HG02763 (cell line): Measurements from ENCODE around the gene GKN2.

ENCODE experiments used
- ATAC-seq: cut with Tn5 transposase; IDR thresholded peaks from one replicate; pipeline ENCODE4 v1.9.1; 2021; ENCODE audit warnings: mild to moderate bottlenecking, moderate library complexity; ENCODE audit not compliant: unreplicated experiment

GKN2 gene

DNA sequence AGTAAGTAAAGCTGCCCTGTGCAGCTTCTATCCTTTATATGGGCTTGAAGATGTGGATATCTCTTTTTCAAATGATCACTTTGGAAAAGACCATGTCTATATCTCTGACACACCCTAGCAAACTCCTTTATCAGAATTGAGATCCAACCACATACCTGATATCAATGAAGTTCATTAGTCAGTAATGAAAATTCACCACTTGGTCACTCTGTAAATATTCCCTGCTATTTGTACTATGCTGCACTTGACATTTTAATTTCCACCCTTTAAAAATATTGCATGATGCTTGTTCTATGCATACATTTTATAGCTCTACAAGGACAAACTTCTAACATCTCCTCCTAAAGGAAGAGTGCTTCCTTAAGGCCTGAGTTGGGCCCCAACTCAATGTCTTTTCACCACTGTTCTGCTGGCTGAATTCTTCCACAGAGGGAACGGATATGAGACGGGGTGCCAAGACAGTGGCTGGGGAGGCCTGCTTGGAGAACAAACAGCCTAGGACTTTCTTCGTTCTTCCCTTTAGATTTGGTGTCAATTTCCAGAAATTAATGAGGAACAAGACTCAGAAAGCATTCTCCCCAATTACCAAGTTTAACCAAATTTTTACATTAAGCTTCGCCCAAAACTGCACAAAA is at the start of gene GKN2:
GKN2 (minus strand) TSS at position 7 of the 635 bp plus-strand sequence. CDS start 32 bp downstream, outside the sequence.
- no peak for ATAC-seq

- no peak for ATAC-seq
Measured at GRCh38 chr2:69001879-69002278, 49.2 kb upstream of the GKN2 start.

GRCh38 chr2:68997401-68997800 is 44.7 kb upstream of the GKN2 start:
- ATAC-seq = no peak

GRCh38 chr2:68995916-68996315 is 43.2 kb upstream of the GKN2 start:
- ATAC-seq = no peak

- no peak for ATAC-seq
Measured at GRCh38 chr2:68994864-68995263, 42.2 kb upstream of the GKN2 start.

GRCh38 chr2:68993660-68994059 is 41.0 kb upstream of the GKN2 start:
- ATAC-seq = no peak

- ATAC-seq = no peak
Measured at GRCh38 chr2:68992933-68993332, 40.2 kb upstream of the GKN2 start.

- no peak for ATAC-seq
Measured at GRCh38 chr2:68992341-68992740, 39.6 kb upstream of the GKN2 start.

- no peak for ATAC-seq
Measured at GRCh38 chr2:68989035-68989434, 36.3 kb upstream of the GKN2 start.

DNA sequence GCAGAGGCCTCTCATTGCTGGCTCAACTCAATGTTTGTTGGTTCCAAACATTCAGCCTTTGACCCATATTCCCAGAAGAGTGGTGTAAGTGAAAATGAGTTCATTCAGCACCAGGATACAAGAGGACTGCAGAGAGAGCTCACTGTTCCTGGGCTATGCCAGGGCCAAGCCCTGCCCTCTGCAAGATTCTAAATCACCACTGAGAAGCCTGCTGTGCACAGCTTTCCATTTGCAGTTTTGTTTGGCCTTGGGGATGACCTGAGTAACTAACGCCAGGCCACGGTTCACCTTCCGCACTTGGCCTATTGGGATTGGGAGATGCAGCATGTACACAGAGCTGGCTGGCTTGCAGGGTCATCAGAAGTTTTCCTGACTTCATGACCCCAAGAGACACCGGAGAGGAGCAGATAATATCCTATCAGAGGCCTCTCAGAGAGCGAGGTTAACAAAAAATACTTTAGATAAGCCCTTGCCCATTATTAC is 34.4 kb upstream of the GKN2 start:
- no peak for ATAC-seq

- ATAC-seq = no peak
Measured at GRCh38 chr2:68980956-68981355, 28.3 kb upstream of the GKN2 start.

DNA sequence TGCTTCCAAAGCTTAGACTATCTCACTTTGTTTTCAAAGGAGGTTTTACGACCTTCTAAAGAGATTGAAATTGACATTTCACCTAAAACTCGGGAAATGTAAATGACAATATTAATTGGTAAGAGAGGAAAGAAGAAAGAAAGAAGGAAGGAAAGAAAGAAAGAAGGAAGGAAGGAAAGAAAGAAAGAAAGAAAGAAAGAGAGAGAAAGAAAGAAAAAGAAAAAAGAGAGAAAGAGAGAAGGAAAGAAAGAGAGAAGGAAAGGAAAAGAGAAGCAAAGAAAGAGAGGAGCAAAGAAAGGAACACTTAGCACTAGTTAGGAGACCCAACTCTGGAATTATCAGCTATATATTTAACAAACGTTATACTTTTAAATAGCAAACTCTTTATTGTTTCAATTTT is 25.4 kb upstream of the GKN2 start:
- ATAC-seq = no peak

GRCh38 chr2:68977453-68977852 is 24.8 kb upstream of the GKN2 start:
- ATAC-seq = no peak

GRCh38 chr2:68975844-68976243 is 23.2 kb upstream of the GKN2 start:
- ATAC-seq = no peak

DNA sequence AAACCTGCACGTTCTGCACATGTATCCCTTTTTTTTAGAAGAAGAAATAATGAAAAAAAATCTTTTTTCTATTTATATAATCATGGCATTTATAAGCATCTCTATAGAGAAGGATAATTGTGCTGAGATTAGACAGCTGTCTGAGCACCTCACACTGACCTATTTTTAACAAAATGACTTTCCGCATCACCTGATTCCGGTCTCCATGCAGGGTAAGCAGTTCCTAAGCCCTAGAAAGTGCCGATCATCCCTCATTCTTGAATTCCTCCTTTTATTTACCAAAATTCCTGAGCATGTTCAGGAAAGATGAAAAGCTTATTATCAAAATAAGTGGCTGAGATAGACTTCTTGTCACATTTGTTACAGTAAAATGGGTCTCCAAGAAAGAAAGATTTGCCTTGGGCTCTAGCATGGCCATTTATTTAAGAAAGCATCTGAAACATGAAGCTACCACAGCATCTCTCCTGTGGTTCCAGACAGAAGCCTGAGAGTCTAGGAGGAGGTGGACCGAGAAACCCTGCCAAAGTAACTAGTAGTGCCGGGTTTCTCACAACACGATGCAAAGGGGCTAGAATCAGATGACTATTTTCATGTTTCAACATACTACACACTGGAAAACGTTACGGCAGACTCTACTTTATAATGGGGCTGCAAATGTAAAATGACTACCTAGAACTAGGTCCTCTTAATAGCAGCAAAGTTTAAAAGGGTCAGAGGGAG is 22.4 kb upstream of the GKN2 start:
- ATAC-seq = no peak

DNA sequence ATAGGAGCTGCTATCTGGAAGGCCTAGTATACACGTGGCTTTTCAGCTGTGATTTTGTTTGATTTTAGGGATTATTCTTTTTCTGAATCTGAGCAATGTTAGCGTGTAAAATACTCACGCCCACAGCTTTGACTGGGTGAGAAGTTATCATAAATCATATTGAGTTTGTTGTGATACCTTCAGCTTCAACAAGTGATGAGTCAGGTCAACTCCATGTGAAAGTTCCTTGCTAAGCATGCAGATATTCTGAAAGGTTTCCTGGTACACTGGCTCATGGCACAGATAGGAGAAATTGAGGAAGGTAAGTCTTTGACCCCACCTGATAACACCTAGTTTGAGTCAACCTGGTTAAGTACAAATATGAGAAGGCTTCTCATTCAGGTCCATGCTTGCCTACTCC is 21.6 kb upstream of the GKN2 start, which contains the start of gene GKN1:
GKN1 (plus strand) TSS at position 386 of the 400 bp plus-strand sequence. CDS start 42 bp downstream, outside the sequence.
- ATAC-seq = no peak

GRCh38 chr2:68971591-68972231 is 19.0 kb upstream of the GKN2 start:
- ATAC-seq = no peak

DNA sequence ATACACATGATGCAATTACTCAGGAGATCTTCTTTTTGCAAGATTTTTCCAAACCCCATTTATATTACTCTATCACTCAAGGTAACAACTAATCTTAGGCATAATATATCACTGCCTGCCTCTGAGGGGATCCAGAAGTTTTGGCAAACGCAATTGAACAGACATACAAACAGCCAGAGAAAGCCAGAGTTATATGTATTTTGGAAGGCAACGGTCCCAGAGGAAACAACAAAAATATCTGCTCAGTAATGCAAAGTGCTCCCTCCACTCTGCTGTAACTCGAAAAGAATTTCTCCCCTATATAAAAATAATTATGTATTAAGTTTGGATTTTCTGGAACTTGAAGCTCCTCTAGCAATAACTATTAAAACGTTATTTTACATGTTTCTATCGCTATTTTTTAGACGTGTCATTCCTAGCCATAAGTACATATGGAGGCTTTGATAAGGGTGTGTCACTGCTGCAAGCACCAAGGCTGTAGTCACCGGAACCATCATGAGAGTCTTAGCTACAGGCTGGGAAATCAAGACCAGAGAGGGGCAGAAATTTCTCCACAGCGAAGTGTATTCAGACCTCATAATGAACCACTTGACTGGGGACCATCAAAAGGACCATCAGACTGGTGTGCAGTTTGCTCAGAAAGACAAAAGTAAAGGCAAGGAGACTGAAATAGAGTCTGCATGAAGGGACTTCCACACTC is 18.0 kb upstream of the GKN2 start:
- ATAC-seq = no peak

GRCh38 chr2:68969736-68970490 is 17.2 kb upstream of the GKN2 start:
- ATAC-seq = no peak

DNA sequence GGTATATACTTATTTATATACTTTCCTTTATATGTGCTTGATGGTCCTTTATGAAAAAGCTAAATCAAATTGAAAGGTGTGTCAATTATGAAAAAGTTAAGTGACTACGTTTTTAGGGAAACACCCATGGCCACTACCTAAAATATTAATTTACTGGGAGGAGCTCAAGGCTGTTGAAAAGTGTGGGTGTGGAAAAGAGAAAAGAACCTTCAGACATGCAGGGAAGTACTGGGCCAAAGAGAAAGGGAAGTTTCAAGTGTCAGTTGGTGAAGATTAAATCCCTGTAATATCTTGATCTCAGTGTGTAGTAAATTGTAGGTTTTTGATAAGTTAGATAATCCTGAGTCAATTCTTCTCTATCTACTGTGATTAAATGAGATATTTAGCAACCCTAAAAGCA is 15.5 kb upstream of the GKN2 start:
- no peak for ATAC-seq

GRCh38 chr2:68964282-68964681 is 11.6 kb upstream of the GKN2 start:
- no peak for ATAC-seq
